GM11168 (cell line): Measurements from ENCODE around the gene ABLIM1.

Experiments used
- in situ Hi-C: fragments of 300-500 bp; cut with MboI; formaldehyde crosslinking; loops from one replicate; pipeline ENCODE4 v1.12.0; 2022; ENCODE audit warnings: low sequenced_read_pairs; ENCODE audit not compliant: unreplicated experiment

The ABLIM1 gene

DNA sequence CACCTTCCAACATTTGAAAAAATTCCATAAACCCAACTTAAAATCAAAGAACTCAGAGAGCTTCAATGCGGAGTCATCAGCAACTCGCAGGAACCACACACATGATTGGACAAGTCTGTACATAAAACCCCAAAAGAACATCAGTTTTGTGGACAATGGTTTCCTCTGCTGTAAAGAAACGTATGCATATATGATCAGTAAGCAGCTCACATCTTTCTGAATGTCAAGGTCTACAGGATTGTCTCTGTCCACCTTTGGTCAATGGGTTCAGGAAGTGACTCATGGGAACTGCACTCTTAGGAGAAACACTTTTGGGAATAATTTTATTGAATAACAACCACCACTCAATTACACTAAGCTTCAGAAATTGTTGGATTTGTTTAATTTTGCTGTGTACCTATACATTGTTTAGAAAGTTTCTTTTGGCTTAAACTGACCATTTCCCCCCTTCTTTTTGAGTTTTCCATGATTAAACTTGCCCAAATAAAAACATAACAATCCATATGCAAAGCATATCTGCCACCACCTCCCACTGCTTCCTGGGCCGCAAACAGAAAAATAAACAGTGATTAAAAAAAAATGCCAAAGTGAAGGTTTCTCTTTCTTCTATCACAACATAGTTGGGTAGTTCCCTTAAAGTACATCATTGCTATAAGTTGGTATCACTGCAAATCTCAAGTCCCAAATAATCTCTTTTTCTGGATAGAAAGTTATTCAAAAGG lies 226.5 kb downstream of the ABLIM1 start:
- in situ Hi-C loops, result no loop called here

DNA sequence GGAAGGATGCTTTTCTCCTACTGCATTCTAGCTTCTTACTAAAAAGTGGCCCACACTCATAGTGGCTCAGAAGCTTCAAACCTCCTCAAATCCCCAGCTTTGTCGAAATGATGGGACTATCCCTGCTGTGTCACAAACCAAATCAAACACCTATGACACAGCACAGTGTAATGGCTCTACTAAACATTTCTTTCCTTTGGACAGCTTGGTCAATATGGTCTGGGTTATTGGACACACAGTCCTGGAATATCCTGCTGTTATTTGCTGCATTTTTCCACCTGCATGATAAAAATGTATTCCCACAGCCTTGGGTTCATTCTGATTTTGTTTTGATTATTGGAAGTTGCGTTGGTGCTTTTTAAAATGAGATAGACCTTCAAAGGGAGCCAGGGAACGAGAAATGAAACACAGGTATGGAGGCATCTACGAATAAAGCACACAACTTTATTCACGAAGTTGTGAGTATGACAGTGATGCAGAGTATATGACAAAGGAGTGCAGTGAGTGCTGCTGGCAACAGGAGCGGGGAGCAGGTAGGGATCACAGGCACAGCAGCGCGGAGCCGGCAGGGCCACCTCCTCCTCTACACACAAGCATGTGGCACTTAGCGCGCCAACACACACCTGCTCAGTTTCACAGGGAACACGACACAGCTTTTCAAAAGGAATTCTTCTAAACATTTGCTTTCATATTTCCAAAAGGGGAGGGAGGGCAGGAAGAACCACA lies 227.2 kb downstream of the ABLIM1 start:
- in situ Hi-C loops, result no loop called here

DNA sequence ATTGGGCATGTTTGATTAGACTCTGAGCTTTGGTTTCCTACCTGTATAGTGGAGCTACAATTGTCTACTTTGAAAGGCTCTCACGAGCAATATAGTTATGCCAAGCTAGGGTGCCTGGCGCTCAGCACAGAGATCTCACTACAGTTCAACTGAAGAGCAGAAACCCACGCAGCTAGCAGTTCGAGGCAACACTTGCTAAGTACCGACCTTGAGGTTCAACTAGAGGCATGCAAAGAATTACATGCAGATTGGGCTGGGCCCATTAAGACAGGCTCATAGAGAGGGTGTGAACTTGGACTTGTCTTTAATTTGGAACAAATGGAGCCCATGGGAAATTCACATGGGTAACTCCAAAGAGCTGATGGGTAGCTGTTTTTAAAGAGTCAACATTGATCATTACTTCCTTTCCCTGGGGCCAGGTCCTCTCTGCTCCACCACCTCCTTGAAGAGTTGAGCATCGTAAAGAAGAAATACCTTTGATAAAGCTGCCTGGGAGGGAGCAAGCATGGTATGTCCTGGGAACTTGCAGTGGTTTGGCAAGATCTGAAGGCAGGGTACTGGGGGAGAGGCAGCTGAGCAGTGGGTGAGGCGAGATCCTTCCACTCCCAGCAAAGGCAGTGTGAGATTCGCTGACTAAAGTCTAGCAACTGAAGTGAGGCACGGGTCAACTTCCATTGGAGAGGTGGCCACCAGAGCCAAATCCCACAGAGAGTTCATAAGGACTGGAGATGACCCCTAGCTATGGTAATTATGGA lies 228.3 kb downstream of the ABLIM1 start:
- in situ Hi-C loops, result no loop called here

DNA sequence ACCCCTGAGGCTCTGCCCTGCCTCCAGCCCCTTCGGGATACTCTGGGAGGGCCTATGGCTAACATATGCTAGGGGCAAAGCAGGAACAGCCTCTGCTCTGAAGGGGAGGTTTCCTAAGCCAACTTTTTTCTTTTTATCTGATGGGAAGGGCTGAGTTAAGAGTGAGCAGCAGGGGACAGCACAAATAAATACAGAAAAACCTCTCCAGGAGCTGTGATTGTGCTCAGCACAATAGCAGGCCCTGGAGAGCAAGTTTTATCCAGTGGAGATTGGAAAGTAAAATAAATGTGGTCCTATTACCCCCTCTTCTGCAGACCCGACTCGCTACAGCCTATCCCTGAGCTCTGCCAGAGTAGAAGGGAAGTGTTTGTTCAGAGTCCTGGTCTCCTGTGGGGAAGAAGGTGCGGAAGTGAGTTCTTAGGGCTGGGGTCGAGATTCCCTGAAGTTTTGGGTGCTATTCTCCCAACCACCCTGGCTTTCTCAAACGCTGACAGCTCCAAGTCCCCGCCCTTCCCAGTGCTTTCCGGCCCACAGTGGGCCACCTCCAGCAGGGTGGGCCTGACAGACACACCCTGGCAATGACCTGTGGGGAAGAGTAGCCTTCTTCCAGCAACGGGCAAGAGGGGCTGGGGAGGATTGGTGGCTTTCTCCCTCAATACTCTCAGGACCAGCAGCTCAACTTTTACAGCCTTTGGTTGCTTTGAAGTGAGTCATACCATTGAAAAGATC lies 230.8 kb downstream of the ABLIM1 start:
- in situ Hi-C loops, result no loop called here

DNA sequence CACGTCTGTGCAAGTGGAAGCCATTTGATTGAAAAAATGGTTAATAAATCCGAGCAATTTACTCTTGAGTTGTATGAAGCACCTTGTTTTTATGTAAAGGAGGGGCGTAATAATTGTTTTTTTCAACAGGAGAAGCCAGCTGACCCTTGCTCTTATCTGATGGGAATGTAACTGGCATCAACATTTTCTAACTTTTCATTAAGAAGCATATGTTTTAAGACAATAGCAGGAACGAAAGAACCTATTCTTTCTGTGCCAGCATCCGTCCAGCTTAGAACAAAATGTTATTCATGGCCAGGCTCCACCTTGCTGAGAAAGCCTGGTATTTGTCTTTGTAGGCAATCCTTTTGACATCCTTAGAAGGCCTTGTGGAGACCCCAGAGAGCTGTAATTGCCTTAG lies 231.6 kb downstream of the ABLIM1 start:
- in situ Hi-C loops, result no loop called here

DNA sequence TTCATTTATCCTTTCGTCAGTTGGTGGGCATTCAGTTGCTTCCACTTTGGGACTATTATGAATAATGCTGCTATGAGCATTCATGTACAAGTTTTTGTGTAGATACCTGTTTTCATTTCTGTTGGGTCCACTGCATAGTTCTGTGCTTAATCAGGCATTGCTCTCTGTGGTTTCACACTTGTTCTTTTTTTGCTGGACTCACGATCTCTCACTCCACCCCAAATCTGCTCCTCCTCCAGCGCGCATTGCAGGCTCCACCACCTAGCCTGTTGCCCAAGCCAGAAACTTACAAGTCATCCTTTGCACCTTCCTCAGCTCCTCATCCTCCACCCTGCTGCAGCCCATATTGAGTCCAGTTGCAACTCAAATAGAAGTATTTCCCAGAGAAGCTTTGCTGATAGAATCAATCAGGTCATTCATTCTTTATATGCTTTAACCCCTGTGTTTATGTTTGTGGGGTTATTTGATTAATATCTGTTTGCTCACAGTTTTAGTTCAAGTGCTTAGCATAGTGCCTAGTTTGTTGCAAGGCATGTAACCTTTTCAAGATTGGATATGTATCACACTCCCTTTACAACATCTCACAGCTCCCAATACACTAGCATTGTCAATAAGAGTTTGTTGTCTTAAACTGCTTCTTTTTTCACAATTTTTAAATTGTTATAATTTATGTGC lies 237.1 kb downstream of the ABLIM1 start:
- in situ Hi-C loops, result no loop called here

DNA sequence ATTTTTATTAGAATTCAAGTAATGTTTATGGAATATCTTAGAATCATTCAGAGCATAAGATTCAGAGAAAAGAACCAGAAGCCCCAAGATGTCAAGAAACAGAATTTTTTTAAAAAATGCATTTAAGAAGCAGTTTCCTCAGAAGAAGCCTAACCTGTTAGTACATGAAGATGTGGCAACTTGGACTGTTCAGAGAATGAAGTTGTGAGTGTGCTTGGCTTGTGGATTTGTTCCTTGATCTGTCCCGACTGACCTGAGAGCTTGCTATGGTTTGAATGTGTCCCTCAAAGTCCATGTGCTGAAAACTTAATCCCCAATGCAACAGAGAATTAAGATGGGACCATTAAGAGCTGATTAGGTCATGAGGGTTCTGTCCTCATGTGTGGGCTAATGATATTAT lies 240.0 kb downstream of the ABLIM1 start:
- in situ Hi-C loops, result no loop called here

DNA sequence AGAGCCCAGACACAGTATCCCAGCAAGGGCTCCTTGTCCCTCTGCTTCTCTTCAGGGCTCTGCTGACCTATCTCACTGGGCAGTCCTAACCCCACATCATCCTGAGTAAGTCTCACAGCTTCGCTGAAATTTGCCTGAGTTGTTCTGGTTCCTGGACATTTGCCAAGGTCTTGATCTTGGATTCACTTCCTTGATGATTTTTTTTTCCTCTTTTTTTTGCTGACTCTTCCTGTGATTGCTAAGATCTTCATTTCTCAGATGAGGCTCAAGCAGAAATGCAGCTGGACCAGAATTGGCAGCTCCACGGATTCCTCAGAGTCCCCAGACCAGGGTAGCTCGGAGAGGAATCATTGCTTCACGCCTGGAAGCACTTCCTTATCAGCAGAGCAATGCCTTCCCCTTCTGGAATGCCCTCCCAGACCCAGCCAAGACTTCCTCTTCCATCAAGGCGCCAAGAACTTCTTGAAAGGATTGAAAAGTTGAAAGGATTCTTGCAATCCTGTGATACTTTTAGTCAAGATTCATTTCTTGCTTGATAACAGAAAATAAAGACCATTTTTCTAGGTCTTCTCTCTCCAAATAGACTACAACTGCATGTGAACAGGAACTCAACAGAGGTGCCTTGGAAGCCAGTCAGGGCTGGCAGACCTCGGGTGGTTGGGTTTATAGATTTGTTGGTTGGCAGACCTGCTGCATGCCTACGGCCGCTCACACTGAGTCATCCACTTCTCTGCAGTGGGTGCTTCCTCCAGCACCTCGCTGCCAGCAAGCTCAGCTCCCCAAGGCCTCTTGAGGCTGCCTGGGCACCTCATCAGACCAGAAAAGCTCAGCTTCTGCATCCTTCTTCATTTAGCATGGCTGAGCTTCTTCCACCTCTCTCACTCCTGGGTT lies 244.9 kb downstream of the ABLIM1 start:
- in situ Hi-C loops, result no loop called here

DNA sequence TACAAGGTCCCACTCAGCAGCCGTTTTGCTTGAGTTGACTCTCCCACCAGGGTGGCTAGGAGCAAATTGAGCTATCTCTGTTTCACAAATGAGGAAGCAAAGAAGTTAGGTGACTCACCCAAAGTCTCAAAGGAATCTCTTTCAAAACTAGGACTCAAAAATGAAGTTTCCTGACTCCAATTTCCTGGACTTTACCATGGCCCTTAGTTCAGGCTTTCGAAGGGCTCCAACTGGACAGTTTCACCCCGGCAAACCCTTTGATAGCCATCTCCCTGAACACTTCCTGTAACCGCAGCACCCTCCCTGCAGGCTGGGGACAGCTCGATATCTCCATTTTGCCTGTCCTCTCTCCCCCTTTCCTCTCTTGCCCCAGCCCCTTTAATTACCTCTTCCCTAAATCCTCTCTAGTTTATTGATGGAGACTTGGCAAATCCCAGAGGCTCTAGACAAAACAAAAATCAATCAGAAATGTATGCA lies 249.1 kb downstream of the ABLIM1 start:
- in situ Hi-C loops, result no loop called here

DNA sequence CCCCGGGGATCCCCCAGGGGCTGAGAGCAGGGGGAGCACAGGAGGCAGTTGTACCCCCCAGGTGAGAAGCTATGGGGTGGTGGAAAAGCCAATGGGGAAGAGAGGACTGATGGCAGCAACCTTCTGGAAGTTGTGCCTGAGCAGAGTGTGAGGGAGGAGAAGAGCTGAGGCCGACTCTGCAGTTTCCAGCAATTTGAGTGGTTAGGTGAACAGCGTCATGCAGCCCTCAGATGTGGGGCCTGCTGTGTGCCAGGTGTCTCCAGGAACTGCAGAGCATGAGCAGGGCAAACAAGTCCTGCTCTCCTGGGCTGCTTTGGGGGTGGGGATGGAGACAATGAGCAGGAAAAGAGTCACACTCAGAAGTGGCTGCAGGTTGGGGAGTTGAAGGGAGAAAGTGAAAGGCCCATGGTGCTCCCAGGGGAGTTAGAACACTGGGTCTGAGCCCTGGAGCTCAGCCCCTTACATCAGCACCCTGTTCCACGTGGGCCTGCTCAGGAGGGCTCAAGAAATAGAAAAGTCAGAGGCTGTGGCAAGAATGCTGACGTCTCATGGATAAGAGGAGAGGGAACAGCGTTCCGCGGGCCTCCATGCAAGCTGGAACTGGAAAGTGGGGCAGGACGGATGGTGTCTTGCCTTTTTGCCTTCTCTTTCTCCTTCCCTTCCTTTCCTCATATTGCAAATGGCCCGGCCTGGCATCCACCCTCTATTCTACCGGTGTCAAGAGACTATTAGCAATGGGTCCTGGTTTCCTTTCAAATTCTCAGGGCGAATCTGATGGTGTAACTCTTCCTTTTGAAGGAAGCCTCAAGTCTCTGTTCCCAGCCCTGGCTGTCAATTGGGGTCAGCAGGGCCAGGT lies 249.7 kb downstream of the ABLIM1 start:
- in situ Hi-C loops, result no loop called here

DNA sequence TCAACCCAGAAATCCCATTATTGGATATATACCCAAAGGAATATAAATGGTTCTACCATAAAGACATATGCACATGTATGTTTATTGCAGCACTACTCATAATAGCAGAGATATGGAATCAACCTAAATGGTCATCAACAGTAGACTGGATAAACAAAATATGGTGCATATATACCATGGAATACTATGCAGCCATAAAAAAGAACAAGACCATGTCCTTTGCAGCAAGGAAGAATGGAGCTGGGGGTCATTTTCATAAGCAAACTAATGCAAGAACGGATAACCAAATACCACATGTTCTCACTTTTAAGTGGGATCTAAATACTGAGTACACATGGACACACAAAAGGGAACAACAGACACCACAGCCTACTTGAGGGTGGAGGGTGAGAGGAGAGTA lies 251.6 kb downstream of the ABLIM1 start:
- in situ Hi-C loops, result no loop called here

DNA sequence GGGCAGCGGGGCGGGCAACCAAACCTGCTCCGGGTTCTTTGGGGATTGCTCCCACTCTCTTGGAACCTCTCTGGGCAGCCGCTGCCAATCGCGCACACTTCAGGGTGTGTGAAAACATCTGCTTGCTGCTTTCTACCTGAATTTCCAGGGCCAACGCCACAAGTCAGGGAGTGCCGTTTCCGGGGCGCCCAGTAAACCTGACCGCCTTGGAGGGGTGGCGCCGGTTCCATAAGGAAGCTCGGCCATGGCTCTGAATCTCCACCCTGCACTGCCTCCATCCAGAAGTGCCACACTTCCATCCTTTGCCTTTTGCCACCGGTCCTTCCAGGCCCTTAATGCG lies 253.1 kb downstream of the ABLIM1 start:
- in situ Hi-C loops, result no loop called here

DNA sequence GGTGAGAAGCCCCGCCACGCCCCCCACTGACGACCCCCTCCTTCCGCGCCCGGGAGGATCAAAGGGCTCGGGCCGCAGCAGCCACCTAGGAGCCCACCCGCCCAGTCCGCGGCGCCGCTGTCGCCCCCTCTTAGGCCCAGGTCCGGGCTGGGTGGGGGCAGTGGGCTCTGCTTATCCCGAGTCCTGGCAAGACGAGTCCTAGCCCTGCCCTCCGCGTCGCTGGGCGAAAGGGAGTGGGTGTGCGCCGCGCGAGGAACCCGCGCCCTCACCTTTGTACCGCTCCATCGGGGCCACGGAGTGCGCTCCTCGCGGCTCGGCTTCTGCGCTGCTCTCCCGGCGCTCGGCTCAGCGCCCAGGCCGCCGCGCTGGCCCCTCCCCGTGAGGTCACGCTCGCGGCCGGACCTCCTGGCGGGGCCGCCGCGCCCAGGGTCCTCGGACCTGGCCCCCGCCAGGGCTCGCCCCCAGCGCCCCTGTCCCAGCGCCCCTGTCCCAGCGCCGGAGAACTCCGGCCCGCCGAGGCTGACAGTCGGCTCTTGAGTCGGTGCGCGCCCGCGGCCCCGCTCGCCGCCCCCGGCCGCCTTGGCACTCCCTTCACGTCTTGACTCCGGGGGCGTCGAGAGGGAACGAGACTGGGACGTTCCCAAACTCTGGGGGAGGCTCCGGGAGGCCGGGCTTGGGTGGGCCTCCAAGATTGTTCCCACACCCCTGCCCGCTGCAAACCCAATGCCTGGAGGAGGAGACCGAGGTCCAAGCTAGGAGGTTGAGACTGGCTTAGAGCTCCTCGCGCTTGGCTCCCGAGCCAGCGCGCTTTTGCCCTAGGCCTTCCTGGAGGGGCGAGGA lies 253.7 kb downstream of the ABLIM1 start, which contains the start of gene AFAP1L2:
Gene AFAP1L2 (minus strand): TSS at position 332 of the 840 bp plus-strand sequence. CDS start 47 bp downstream, at position 285.
- in situ Hi-C loops, result no loop called here

DNA sequence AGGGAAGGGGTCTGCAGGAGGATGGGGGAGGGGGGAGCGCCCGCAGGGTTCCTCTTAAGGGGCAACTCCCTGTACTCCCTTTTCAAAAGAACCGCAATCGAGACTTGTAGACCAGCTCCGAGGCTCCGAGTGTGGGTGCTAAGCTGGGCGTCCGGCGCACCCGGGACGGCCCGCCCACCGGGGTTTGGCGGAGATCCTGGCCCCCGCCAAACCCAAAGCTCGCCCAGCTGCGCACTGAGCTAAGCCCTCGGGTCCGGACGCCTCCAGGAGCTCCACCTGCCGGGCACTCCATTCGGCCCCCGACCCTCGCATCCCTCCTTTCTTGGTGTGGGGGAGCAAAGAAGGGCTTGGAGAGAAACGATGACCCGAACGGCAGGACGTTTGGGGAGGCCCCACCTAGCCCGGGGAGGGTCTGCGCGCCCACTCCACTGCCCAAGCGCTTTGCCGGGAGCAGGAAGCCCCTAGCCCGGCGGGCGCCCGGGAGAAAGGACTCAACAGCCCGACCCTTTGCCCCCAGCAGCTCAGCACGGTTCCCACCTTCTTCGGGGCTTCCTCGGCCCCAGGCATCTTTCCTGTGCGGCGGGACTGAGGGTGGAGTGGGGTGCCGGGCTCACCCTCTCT lies 254.4 kb downstream of the ABLIM1 start:
- in situ Hi-C loops, result no loop called here

DNA sequence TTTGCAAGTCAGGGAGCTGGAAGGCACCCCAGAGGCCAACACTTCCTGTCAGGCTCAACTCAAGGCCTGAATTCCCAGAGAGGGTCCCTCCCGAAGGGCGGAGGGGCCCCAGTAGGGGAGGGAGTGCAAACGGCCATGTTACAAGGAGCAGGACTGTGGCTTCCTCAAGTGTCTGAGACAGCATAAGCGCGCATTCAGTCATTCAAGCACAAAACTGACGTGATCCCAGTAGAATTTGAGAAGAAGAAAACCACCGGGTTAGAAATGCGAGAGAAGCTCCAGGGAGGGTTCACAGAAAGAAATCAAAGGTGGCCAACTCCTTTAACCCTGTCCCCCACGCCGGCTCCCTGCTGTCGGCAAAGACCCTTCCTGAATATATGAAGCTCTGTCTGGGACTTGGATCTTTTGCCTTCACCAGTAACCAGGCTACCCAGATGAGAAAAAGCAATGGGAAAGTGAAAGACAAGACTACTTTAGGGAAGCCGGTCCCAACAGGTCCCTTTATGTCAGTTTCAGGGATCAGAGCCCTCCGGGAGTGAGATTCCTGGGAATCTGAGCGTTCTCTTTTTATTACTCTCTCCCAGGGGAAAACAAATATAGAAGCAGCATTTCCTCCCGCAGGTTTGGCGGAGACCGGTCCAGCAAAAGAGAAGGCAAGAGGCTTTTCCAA lies 255.1 kb downstream of the ABLIM1 start:
- in situ Hi-C loops, result no loop called here

DNA sequence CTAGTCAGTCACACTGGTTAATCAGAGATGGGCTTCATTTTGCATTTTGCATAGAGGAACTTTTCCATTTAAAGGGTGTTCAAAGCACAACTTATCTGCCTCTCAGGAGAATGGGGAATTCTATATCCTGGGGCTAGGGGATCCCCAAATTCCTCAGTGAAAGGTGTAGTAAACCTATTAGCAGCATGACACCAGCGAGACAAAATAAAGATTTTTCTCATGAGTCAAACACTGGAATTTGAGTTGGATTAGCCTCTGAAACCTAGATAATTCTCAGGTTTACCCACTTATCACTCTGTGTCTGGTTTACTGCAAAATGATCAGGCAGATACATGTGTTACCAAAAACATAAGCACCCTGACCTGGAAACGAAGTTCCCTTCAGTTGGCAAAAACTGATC lies 255.8 kb downstream of the ABLIM1 start:
- in situ Hi-C loops, result no loop called here
